IPS-18a (cell line): Measurements from ENCODE around the gene EML1.

Source experiments
- H3K27ac ChIP-seq: one replicate; pipeline ENCODE4 v1.5.1; 2013; ENCODE audit warnings: low read length
- H3K27me3 ChIP-seq: one replicate; pipeline ENCODE4 v1.6.1; 2013; ENCODE audit warnings: mild to moderate bottlenecking, low read length; ENCODE audit not compliant: control insufficient read depth, insufficient read depth
- H3K36me3 ChIP-seq: one replicate; pipeline ENCODE4 v1.6.1; 2013; ENCODE audit warnings: low read depth, low read length; ENCODE audit not compliant: control insufficient read depth
- H3K4me1 ChIP-seq: one replicate; pipeline ENCODE4 v1.6.1; 2013; ENCODE audit warnings: low read depth, low read length; ENCODE audit not compliant: control insufficient read depth
- H3K4me3 ChIP-seq: one replicate; pipeline ENCODE4 v1.5.1; 2013; ENCODE audit warnings: low read length
- H3K9ac ChIP-seq: one replicate; pipeline ENCODE4 v1.6.1; 2013; ENCODE audit warnings: mild to moderate bottlenecking, low read length, moderate library complexity
- H3K9me3 ChIP-seq: one replicate; pipeline ENCODE4 v1.6.1; 2013; ENCODE audit warnings: low read depth, low read length; ENCODE audit not compliant: control insufficient read depth

The EML1 gene

DNA sequence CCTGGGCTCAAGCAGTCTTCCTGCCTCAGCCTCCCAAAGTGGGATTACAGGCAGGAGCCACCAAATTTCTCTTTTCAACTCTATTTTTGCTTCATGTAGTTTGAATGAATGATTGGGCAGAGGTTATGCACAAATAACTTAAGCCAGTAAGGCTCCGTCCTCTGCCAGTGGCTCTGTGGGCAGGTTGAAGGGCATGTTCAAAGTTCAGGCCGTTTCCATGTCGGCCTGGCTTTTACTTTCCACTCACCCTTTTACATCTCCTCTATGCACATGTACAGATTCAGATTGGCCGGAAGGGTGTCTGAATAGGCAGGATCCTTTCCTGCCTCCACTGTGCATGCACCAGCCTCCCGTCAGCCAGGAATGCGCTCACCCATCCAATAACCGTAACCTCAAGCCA lies 132.3 kb downstream of the EML1 start:
- Histone ChIP-seq H3K27me3 (no peaks in the 10 kb centered on the region), H3K4me1 (no peaks in the 10 kb centered on the region), H3K27ac (no peak overlapping the region), H3K9me3 (no peaks in the 10 kb centered on the region), H3K9ac (no peak overlapping the region), H3K36me3 (peaks cover 4% of the 10 kb centered on the region), H3K4me3 (no peak overlapping the region)

DNA sequence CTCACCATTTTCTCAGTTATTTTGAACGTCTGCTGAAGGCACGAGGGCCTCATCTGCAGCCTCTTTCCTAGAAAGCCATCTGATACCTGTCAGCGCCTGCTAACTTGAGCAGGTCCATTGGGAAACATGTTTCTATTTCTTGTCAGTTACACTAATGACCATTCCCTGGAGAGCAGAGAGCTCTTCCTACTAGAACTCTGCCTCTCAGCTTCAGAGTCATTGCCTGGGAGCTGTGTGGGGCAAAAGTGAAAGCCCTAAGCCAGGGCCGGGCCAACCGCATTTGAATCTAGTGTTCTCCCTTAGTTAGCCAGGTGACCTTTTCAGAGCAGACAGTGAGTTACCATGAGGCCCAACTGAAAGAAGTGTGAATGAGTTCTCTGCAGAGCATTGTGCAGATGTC lies 135.8 kb downstream of the EML1 start:
- no peaks in the 10 kb centered on the region for H3K4me1 ChIP-seq
- H3K4me3 ChIP-seq, result no peak overlapping the region
- no peak overlapping the region for H3K27ac ChIP-seq
- no peak overlapping the region for H3K9ac ChIP-seq
- no peaks in the 10 kb centered on the region for H3K36me3 ChIP-seq
- H3K27me3 ChIP-seq, result no peaks in the 10 kb centered on the region
- no peaks in the 10 kb centered on the region for H3K9me3 ChIP-seq

DNA sequence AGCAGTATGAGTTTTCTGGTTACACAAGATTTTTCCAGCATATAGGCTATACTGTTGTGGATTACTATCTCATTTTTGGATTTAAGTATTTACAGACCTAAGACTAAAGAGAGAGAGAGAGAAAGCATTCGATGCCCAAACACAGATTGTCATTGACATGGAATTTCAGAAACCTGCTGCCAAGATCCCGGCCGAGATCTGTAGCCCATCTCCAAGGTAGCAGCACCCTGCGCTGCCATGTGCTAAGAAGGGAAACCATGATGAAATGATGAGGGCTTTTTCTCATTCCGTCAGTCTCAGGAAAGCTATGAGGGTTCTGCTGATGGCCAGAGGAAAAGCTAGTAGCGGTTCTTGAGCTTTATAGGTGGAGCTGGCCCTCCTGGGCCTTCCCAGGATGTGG lies 136.4 kb downstream of the EML1 start:
- Histone ChIP-seq H3K9me3 (no peaks in the 10 kb centered on the region), H3K27me3 (no peaks in the 10 kb centered on the region), H3K36me3 (no peaks in the 10 kb centered on the region), H3K27ac (no peak overlapping the region), H3K9ac (no peak overlapping the region), H3K4me3 (no peak overlapping the region), H3K4me1 (peaks cover 4% of the 10 kb centered on the region)

DNA sequence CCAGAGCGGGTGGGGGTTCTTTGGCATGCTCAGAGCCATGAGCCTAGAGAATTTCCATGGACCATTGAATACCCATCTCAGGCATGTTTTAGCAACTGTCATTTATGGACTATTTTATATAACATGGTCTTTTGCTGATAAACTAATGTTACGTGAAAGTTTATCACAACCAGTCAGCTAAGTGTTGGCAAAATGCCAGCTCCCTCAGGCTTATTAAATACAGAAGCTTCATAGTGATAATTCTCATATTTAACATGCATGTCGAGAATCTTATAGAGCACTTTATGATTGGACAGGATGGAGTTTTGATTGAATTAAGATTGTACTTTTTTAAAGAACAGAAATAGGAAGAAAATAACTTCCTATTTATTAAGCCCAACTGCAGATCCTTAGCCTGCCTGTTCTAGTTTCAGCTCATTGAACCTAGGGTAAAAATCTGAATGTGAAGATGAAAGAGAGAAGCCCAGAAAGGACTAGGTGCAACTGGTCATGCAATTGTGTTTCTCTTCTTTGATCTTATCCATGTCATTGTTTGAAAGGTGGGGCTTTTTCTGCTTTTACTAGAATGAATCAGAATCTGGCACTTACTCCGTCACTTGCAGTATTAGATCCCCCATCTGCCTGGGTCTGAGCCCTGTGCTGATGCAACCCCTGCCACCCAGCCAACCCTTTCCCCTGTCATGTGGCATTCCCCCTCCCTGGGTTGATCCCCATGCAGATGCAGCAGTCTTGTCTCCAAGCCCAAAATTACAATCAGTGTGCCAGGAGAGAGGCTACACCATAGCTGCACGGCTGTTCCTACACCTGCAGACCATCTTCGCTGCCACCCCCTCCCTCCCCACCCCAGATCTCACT lies 137.4 kb downstream of the EML1 start:
- peaks cover 4% of the 10 kb centered on the region for H3K4me1 ChIP-seq
- no peak overlapping the region for H3K4me3 ChIP-seq
- H3K9me3 ChIP-seq, result no peaks in the 10 kb centered on the region
- H3K27me3 ChIP-seq, result no peaks in the 10 kb centered on the region
- H3K36me3 ChIP-seq, result no peaks in the 10 kb centered on the region
- no peak overlapping the region for H3K9ac ChIP-seq
- no peak overlapping the region for H3K27ac ChIP-seq

DNA sequence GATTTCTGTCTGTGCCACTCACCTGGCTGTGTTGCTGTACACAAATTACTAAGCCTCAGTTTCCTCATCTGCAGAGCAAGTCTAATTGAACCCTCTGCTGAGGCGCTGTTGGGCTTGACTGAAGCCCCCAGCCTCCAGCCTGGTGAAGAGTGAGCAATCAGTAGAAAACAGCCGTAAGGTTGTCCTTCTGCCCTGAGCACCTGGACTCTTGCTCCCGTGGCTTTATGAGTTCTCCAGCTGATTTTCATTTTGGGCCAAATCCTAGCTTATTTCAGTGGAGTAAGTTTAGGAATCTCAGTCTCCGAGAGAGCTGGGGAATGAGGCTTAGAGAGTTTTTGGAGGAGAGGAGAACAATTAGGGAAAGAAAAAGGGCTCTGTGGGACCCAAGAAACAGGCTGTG lies 138.1 kb downstream of the EML1 start:
- Histone ChIP-seq H3K9me3 (no peaks in the 10 kb centered on the region), H3K27ac (no peak overlapping the region), H3K4me3 (no peak overlapping the region), H3K4me1 (peaks cover 4% of the 10 kb centered on the region), H3K9ac (no peak overlapping the region), H3K27me3 (no peaks in the 10 kb centered on the region), H3K36me3 (peaks cover 5% of the 10 kb centered on the region)

DNA sequence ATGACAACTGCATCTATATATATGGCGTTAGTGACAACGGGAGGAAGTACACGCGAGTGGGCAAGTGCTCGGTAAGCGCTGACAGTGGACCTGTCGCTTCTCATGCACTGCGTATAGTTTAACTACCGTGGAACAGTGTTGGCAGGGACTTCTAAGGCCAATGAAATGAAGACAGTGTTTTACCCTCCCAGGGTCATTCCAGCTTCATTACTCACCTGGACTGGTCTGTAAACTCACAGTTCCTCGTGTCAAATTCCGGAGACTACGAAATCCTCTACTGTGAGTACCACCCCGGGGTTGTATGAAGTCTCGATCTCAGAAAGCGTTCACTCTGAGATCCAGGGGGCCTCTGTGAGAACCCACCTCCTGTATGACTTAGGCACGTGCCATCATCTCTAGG lies 142.8 kb downstream of the EML1 start:
- Histone ChIP-seq H3K9ac (no peak overlapping the region), H3K4me3 (no peak overlapping the region), H3K27me3 (no peaks in the 10 kb centered on the region), H3K9me3 (no peaks in the 10 kb centered on the region), H3K4me1 (peaks cover 4% of the 10 kb centered on the region), H3K36me3 (peaks cover 27% of the 10 kb centered on the region), H3K27ac (no peak overlapping the region)

DNA sequence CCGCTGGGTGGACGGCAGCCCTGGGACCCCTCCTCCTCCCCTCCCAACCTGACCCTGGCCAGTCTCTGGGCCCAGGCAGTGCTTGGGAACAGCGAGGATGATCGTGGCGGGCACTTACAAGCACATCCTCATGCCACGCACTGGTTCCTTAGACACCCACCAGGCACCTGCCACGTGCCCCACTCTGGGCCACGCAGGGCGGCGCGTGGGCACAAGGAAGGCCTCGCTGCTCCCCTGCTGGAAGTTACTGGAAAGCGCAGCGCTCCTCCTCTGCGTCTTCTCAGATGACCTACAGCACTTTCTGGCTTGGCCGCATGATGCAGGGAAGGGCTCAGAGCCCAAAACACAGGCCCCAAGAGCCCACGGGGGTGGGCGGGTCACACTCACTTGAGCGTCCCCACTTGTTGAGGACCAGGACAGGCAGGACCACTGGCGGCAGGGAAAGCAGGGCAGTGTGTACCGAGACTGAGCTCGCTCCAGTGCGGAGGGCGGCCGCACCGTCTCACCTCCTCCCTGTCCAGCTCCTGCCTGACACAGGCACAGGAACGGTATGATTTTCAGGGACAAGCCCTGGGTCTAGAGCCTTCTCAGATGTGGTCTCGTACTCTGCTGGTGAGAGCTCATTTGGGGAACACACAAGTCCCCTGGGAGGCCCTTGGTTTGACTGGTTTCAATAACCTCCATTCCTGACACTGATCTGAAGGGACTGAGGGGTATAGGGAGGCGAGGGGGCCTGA lies 143.7 kb downstream of the EML1 start:
- H3K27ac ChIP-seq, result no peak overlapping the region
- peaks cover 4% of the 10 kb centered on the region for H3K4me1 ChIP-seq
- H3K9me3 ChIP-seq, result no peaks in the 10 kb centered on the region
- H3K36me3 ChIP-seq, result peaks cover 27% of the 10 kb centered on the region
- H3K4me3 ChIP-seq, result no peak overlapping the region
- no peaks in the 10 kb centered on the region for H3K27me3 ChIP-seq
- no peak overlapping the region for H3K9ac ChIP-seq

DNA sequence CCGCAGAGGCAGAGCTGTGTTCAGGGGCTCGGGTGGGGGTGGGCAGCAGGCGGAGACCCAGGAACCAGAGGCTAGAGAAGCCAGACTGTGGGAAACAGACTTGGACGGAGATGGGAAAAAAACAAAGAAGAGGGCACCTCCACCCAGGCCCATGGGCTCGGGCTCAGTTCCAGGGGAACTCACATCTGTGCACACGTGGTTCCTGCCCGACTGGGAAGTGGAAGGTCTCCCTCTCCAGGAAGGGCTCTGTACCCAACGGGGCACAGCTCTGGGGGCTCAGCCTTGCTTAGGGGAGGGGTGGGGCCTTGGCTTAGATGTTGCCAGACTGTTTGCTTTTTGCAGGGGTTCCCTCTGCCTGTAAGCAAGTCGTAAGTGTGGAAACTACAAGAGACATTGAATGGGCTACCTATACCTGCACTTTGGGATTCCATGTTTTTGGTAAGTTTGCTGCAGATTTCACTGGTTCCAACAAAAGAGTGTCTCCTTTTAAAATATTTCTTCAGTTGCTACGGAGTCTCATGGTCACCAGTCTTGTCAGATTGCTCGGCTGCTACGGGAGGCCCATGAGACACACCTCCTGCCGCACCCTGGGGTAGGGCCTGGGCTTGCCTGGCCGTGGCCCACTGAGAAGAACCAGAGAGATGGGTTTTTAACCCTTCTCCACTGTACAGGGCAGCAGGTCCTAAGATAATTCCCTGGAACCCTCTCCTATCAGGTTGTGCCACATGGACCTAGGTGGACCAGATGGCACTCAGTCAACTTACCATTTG lies 144.4 kb downstream of the EML1 start:
- no peak overlapping the region for H3K9ac ChIP-seq
- peaks cover 27% of the 10 kb centered on the region for H3K36me3 ChIP-seq
- H3K4me3 ChIP-seq, result no peak overlapping the region
- no peak overlapping the region for H3K27ac ChIP-seq
- H3K27me3 ChIP-seq, result no peaks in the 10 kb centered on the region
- no peaks in the 10 kb centered on the region for H3K9me3 ChIP-seq
- peaks cover 4% of the 10 kb centered on the region for H3K4me1 ChIP-seq

DNA sequence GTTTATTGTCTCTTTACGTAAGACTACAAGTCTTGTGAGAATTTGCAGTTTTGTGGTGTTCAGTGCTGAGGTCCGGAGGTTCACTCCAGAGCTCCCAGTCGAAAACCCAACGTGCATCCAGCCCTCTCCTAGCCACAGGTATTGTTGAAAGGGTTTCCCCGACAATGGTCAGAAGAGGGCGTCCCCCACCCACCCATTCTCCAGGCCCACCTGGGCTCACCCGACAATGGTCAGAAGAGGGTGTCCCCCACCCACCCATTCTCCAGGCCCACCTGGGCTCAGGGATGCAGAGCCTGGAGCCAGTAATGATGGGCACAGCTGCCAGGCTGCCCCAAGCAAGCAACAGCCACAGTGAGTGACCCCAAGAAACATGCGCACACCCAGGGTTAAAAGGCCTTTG lies 145.2 kb downstream of the EML1 start:
- Histone ChIP-seq H3K36me3 (peaks cover 27% of the 10 kb centered on the region), H3K27me3 (no peaks in the 10 kb centered on the region), H3K4me1 (peaks cover 4% of the 10 kb centered on the region), H3K9ac (no peak overlapping the region), H3K4me3 (no peak overlapping the region), H3K9me3 (no peaks in the 10 kb centered on the region), H3K27ac (no peak overlapping the region)

DNA sequence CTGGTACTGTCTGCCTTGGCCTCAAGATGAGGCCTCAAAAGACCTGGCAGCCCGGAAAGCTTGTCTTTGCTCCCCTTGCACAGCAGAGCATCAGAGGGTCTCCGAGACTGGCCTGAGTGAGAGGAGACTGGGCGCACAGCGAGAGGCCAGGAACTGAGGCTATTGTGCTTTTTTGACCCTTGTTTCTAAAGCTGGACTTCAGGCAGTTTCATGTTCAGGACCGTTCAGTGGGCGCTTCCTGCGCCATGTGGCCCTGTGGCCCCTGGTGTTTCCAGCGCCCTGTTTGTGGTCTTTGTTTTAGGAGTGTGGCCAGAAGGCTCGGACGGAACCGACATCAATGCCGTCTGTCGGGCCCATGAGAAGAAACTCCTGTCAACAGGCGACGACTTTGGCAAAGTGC lies 145.7 kb downstream of the EML1 start:
- no peaks in the 10 kb centered on the region for H3K9me3 ChIP-seq
- H3K4me1 ChIP-seq, result peaks cover 4% of the 10 kb centered on the region
- H3K9ac ChIP-seq, result no peak overlapping the region
- peaks cover 27% of the 10 kb centered on the region for H3K36me3 ChIP-seq
- no peak overlapping the region for H3K4me3 ChIP-seq
- no peaks in the 10 kb centered on the region for H3K27me3 ChIP-seq
- H3K27ac ChIP-seq, result no peak overlapping the region

DNA sequence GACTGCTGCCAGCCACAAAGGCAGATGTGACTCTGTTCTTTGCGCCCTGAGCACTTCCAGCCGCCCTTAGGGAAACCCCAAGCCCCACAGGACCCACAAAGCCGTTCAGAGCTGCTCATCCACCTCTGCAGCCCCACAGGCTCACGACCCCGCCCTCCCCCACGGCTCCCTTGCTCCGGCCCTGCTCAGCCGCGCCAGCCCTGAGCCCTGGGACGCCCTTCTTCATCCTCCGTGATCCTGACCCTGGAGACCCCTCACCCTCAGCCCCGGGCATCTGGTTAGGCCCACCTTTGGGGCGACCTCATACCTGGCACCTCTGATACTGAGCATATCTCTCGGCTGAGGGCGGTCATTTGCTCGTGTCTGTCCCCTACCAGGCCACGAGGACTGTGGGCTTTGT lies 146.2 kb downstream of the EML1 start:
- Histone ChIP-seq H3K4me3 (no peak overlapping the region), H3K9me3 (no peaks in the 10 kb centered on the region), H3K27ac (no peak overlapping the region), H3K9ac (no peak overlapping the region), H3K27me3 (no peaks in the 10 kb centered on the region), H3K36me3 (peaks cover 27% of the 10 kb centered on the region), H3K4me1 (peaks cover under 1% of the 10 kb centered on the region)
